Activated naive CD4-positive, alpha-beta T cell treated with anti-CD3 and anti-CD28 coated beads, Interleukin-2, amount 10 ng/mL, durations not matched to agents 7 days and 5 days (primary cell): Measurements from ENCODE around the gene COL13A1.

Experiments used
- CTCF ChIA-PET: fragments of 350-600 bp; sonication (Branson Sonifier 250); formaldehyde crosslinking; loops from one replicate; lab custom pipeline; 2021; ENCODE audit warnings: antibody characterized with exemption; lab: Charles Lee
- DNase-seq: peaks from one replicate; pipeline ENCODE4 v3.0.0-alpha.2; 2020
- H3K27ac Mint-ChIP-seq: one replicate; pipeline ENCODE4 v1.8.0; 2021; ENCODE audit warnings: mild to moderate bottlenecking, moderate library complexity, mixed read lengths
- H3K27me3 Mint-ChIP-seq: one replicate; pipeline ENCODE4 v1.8.0; 2021; ENCODE audit warnings: mild to moderate bottlenecking, mixed read lengths
- H3K36me3 Mint-ChIP-seq: one replicate; pipeline ENCODE4 v1.8.0; 2021; ENCODE audit warnings: mixed read lengths
- H3K4me1 Mint-ChIP-seq: one replicate; pipeline ENCODE4 v1.8.0; 2021; ENCODE audit warnings: mixed read lengths
- H3K4me3 Mint-ChIP-seq: one replicate; pipeline ENCODE4 v1.8.0; 2021; ENCODE audit warnings: mild to moderate bottlenecking, moderate library complexity, mixed read lengths
- H3K9me3 Mint-ChIP-seq: one replicate; pipeline ENCODE4 v1.8.0; 2021; ENCODE audit warnings: mixed read lengths

The COL13A1 gene

DNA sequence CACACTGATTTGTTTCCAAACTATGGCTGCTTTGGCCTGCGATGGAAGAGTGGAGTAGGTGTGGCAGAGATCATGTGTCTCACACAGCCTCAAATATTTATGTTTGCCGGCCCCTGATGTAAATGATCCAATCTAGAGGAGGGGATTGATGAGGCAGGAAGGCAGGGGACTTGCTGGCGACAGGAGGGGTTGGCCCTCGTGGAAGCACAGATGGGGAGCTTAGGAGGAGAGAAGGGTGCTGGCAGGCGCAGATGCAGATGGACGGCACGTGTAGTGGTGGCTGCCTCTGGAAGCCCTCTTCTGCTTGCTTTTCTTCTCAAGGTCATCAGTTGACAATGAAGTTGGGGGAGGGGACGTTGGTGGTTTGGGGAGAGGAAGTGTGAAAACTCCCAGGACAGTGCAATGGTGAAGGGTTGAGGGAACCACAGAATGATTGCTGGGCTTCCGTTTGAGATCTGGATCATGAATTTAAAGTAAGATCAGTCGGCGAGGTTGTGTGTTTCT is 15.4 kb downstream of the COL13A1 start:
- no peak for DNase-seq
- Mint-ChIP-seq H3K36me3 (no peaks in the 10 kb centered on the region), H3K4me1 (peaks cover 24% of the 10 kb centered on the region), H3K27ac (no peak overlapping the region), H3K9me3 (no peaks in the 10 kb centered on the region), H3K4me3 (no peak overlapping the region), H3K27me3 (peaks cover 18% of the 10 kb centered on the region)
- CTCF ChIA-PET: no interaction called here

- CTCF ChIA-PET: interaction anchor here (0.7 to 0.8 kb wide), 2 partner anchors 57 to 96 kb away, joined by 3 read pairs; no protein-coding TSS in a partner anchor
- Mint-ChIP-seq H3K27ac (no peak overlapping the region), H3K27me3 (peaks cover 18% of the 10 kb centered on the region), H3K9me3 (no peaks in the 10 kb centered on the region), H3K4me3 (no peak overlapping the region), H3K4me1 (peaks cover 24% of the 10 kb centered on the region), H3K36me3 (no peaks in the 10 kb centered on the region)
- no peak for DNase-seq
Measured at GRCh38 chr10:69818676-69819239, 17.1 kb downstream of the COL13A1 start.

DNA sequence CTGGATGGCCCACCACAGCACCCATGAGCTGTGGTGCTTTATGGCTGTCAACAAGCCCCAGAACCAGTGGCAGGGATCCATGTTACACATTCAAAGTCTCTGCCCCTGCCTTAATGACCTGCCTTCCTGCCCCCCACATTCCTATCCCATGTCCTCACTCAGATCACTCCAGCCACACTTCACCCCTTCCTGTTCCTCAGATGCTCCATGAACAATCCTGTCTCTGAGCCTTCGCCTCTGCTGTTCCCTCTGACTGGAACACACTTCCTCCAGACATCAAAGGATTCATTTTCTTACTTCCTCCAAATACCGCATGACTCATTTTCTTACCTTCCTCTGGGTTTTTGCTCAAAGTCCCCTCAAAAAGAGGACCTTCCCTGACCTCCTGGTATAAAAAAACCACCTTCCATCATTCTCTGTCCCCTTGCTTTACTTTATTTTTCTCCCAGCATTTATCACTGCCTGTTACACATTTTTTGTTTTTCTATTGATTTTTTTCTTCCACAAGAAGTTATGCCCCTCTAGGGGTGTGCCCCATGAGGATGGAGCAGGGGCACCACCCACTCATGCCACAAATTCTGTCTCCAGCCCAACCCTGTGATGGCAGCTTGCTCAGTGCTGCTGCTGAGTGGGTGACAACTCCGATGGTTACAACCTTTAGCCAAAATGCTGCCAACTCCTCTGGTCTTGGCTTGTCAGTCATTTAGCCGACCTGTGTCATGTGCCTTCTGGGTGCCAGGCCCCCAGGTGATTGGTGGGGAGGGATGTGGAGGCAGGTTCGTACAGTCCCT is 18.2 kb downstream of the COL13A1 start:
- Mint-ChIP-seq H3K27me3 (peaks cover 22% of the 10 kb centered on the region), H3K36me3 (no peaks in the 10 kb centered on the region), H3K4me1 (peaks cover 24% of the 10 kb centered on the region), H3K4me3 (no peak overlapping the region), H3K9me3 (no peaks in the 10 kb centered on the region), H3K27ac (no peak overlapping the region)
- CTCF ChIA-PET: no interaction called here
- DNase-seq: no peak

DNA sequence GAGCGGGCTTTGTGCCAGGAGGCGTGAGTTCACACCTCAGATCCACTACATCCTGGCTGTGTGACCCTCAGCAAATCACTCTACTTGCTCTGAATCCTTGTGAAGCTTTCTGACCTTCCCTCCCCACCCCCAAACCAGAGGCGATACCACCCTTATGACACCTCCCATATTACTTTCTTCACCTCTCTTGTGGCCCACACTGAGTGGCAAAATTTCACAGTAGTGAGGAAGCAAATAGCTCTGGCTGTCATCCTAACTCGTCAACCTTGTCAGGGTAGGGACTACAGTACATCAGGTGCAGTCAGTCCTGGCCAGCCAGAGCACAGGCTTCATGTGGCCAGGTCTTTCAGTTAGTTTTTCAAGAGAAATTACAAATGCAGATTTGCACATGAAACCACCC is 19.1 kb downstream of the COL13A1 start:
- Mint-ChIP-seq H3K4me1 (peaks cover 24% of the 10 kb centered on the region), H3K4me3 (no peak overlapping the region), H3K27ac (no peak overlapping the region), H3K27me3 (peaks cover 22% of the 10 kb centered on the region), H3K9me3 (no peaks in the 10 kb centered on the region), H3K36me3 (no peaks in the 10 kb centered on the region)
- CTCF ChIA-PET: no interaction called here
- DNase-seq: no peak

DNA sequence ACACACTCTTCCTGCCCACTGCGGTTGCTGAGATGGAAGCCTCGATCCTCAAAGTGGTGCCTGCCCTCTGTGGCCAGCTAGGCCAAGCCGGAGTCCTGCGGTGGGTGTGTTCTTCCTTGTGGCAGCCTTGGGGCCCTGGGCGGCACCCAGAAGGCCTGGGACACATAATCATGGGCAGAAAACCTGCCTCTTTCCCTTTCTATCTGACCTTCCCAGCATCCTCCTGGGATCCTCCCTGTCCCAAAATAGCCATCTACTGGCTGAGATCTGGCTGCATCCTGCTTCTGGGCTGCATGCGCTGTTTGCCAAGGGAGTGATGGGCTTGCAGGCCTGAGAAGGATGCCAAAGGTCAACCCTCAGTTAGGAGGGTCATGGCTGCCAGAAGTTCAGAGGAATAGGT is 23.9 kb downstream of the COL13A1 start:
- Mint-ChIP-seq H3K4me1 (no peaks in the 10 kb centered on the region), H3K4me3 (no peak overlapping the region), H3K27me3 (peaks cover 38% of the 10 kb centered on the region), H3K27ac (no peak overlapping the region), H3K36me3 (no peaks in the 10 kb centered on the region), H3K9me3 (no peaks in the 10 kb centered on the region)
- no peak for DNase-seq
- CTCF ChIA-PET: no interaction called here

- Mint-ChIP-seq H3K27me3 (peaks cover 40% of the 10 kb centered on the region), H3K9me3 (no peaks in the 10 kb centered on the region), H3K4me3 (no peak overlapping the region), H3K4me1 (no peaks in the 10 kb centered on the region), H3K36me3 (no peaks in the 10 kb centered on the region), H3K27ac (no peak overlapping the region)
- DNase-seq: no peak
- CTCF ChIA-PET: no interaction called here
Measured at GRCh38 chr10:69826094-69826493, 24.4 kb downstream of the COL13A1 start.

DNA sequence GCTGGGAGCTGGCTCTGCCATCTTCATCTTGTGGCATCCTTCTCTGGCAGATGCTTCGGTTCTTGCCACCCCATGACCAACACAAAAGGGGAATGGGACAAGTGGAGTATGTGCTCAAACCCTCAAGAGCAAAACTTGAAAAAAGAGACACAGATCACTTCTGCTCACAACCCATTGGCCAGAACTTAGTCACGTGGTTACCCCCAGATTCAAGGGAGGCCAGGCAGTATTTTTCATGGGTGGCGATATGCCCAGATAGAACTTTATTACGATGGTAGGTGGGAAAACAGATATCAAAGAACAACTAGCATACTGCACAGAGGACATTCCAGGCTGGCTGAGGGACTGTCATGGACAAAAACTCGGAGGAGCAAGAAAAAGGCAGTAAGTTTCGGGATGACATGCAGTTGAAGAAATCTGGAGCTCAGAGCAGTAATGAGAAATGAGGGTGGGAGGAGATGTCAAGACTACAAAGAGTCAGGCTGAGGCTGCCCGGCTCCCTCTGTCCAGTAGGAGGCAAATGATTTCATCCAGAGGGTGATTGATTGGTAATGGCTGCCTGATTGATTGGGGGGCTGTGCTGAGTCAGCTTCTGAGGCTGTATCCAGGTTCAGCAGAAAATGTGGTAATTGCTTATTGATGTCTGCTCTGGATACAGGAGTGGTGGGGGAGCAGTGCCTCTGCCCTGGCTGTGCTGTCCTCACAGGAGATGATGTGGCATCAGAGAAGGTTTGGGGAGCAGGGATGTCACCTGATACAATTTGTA is 25.3 kb downstream of the COL13A1 start:
- no peaks in the 10 kb centered on the region for H3K9me3 Mint-ChIP-seq
- CTCF ChIA-PET: interaction anchor here (2.3 kb wide), 1 partner anchor 88 kb away, joined by 6 read pairs; no protein-coding TSS in a partner anchor
- no peak overlapping the region for H3K27ac Mint-ChIP-seq
- H3K4me1 Mint-ChIP-seq: no peaks in the 10 kb centered on the region
- no peak overlapping the region for H3K4me3 Mint-ChIP-seq
- peaks cover 48% of the 10 kb centered on the region for H3K27me3 Mint-ChIP-seq
- H3K36me3 Mint-ChIP-seq: no peaks in the 10 kb centered on the region
- DNase-seq: no peak

GRCh38 chr10:69828144-69828870 is 26.6 kb downstream of the COL13A1 start:
- Mint-ChIP-seq H3K27me3 (peaks cover 57% of the 10 kb centered on the region), H3K4me1 (no peaks in the 10 kb centered on the region), H3K4me3 (no peak overlapping the region), H3K36me3 (no peaks in the 10 kb centered on the region), H3K9me3 (no peaks in the 10 kb centered on the region), H3K27ac (no peak overlapping the region)
- CTCF ChIA-PET: interaction anchor here (2.3 kb wide), 1 partner anchor 86 kb away, joined by 6 read pairs; no protein-coding TSS in a partner anchor
- DNase-seq: no peak

DNA sequence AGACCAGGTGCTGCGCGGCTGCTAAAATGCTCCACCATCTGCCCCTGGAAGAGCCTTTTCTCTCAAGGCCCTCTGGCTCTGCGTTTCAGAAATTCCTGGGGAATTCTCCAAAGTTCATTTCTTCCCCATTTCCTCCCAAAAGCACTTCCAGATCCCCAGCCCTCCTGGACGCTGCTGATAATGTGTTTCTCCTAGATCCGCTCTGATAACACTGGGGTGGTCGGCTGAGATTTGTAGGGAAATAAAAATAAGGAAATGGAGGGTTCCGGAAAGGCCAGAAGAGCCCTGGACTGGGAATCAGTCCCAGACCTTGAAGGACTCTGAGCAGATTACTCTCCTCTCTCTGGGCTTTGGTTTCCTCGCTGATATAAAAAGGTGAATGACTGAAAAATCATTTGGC is 28.1 kb downstream of the COL13A1 start:
- no peaks in the 10 kb centered on the region for H3K36me3 Mint-ChIP-seq
- no peaks in the 10 kb centered on the region for H3K4me1 Mint-ChIP-seq
- no peak overlapping the region for H3K4me3 Mint-ChIP-seq
- no peaks in the 10 kb centered on the region for H3K9me3 Mint-ChIP-seq
- DNase-seq: no peak
- no peak overlapping the region for H3K27ac Mint-ChIP-seq
- peaks cover 67% of the 10 kb centered on the region for H3K27me3 Mint-ChIP-seq
- CTCF ChIA-PET: no interaction called here

DNA sequence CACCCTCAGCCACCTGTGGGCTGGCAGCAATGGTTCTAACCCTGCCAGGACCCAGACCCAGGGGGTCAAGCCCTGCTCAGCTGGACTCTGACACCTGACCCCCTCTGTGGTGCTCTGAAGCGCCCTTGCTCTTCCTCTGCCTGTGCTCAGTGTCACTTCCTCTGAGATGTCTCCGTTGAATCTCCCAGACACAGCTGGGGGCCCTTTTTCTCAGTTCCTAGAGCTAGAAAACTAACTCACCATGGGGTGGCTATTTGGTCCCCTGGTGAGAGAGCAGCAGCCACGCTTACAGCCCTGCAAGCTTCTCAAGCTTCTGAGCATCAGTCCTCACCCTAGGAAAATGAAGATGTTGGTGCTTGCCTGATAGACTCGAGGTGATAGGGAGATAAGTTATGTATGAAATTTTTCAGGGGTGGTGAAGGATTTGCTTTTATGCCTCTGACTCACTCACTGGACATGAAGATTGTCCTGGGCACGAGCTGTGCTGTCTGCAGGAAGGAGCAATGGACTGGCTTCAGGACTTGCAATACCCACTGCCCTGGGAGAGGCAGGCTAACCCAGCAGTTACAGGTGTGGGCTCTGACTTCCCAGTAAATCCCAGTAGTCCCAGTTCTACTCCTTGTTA is 29.6 kb downstream of the COL13A1 start:
- no peaks in the 10 kb centered on the region for H3K36me3 Mint-ChIP-seq
- H3K9me3 Mint-ChIP-seq: no peaks in the 10 kb centered on the region
- peaks cover 80% of the 10 kb centered on the region for H3K27me3 Mint-ChIP-seq
- no peaks in the 10 kb centered on the region for H3K4me1 Mint-ChIP-seq
- no peak for DNase-seq
- CTCF ChIA-PET: no interaction called here
- no peak overlapping the region for H3K4me3 Mint-ChIP-seq
- no peak overlapping the region for H3K27ac Mint-ChIP-seq

GRCh38 chr10:69835233-69835632 is 33.5 kb downstream of the COL13A1 start:
- Mint-ChIP-seq H3K4me1 (no peaks in the 10 kb centered on the region), H3K36me3 (no peaks in the 10 kb centered on the region), H3K9me3 (no peaks in the 10 kb centered on the region), H3K27me3 (peaks cover 68% of the 10 kb centered on the region), H3K4me3 (no peak overlapping the region), H3K27ac (no peak overlapping the region)
- DNase-seq: no peak
- CTCF ChIA-PET: no interaction called here

- CTCF ChIA-PET: interaction anchor here (0.8 kb wide), 1 partner anchor 49 kb away, joined by 3 read pairs; no protein-coding TSS in a partner anchor
- no peaks in the 10 kb centered on the region for H3K36me3 Mint-ChIP-seq
Measured at GRCh38 chr10:69835875-69836730, 34.4 kb downstream of the COL13A1 start.

DNA sequence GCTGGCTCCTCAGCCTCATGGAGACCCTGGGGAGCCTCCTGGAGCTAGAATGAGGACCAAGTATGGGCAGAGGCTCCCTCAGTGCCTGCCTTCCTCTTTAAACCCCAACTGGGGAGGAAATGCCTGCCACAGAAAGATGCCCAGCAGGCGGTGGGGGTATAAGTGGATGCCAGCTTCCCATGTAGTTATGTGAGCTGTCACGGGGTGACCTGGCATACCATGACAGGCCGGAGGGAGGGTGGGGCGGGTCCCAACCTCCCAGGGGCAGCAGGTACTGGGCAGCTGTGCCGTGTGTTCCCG is 35.0 kb downstream of the COL13A1 start:
- no peak for DNase-seq
- Mint-ChIP-seq H3K27me3 (peaks cover 63% of the 10 kb centered on the region), H3K4me1 (no peaks in the 10 kb centered on the region), H3K27ac (no peak overlapping the region), H3K4me3 (no peak overlapping the region), H3K9me3 (no peaks in the 10 kb centered on the region), H3K36me3 (no peaks in the 10 kb centered on the region)
- CTCF ChIA-PET: interaction anchor here (0.8 kb wide), 1 partner anchor 50 kb away, joined by 3 read pairs; no protein-coding TSS in a partner anchor

More at GRCh38 chr10:69835875-69836730, 34.4 kb downstream of the COL13A1 start:
- peaks cover 66% of the 10 kb centered on the region for H3K27me3 Mint-ChIP-seq
- H3K27ac Mint-ChIP-seq: no peak overlapping the region
- no peak for DNase-seq
- H3K4me3 Mint-ChIP-seq: no peak overlapping the region
- no peaks in the 10 kb centered on the region for H3K4me1 Mint-ChIP-seq
- H3K9me3 Mint-ChIP-seq: no peaks in the 10 kb centered on the region
